ENCODE data around the gene ERG. TPM values are rescaled to one million over a fixed set of nuclear protein-coding genes. Genes with fewer than 3 reads are reported as not detected.

The ERG gene
- total and polyA plus RNA-seq, 9 of the 15 experiments (the other 6 are each of a cell fraction or from before 2014, with no cell fraction given): 0.06 TPM; not detected in 8

DNA sequence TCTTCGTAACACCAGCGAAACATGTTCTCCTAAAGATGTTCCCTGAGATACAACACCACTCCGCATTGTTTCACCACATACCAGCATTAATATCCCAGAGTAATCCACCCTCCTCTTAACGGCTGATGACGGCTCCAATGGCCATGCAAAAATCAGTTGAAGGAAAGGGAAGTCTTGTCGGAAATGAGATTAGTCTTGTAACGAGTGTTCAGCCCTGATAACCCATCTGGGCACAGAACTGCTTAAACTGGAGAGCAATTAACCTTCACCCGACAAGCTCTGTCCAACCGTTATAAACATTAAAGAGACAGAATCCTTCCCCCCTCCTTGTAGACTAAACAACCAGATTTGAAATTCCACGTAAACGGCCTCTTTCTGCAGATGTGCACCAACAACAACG lies 21.9 kb downstream of the ERG start:
- peak overlapping the region; percentile 16; the same call in 1 of the 2 replicates for H3K4me2 ChIP-seq (ENCODE audit: insufficient read depth, low read length)
- under 1% methylated on average over 12 of the region's 12 CpGs for WGBS (ENCODE audit: insufficient coverage, low coverage, missing lambda C conversion rate)
- in situ Hi-C loops (cut with MboI) (no loop called here), intact Hi-C loops (cut with micrococcal nuclease) (no loop called here)
- H3K27me3 ChIP-seq (ENCODE audit: control insufficient read depth in 2 of 2, insufficient read depth in 2 of 2, low read length in 2 of 2): peaks cover 3 to 21% of the 10 kb centered on the region in 2 experiments; a peak in 3 of 5 replicates
- CTCF ChIA-PET (ENCODE audit: low intra/inter-chr PET ratio): no interaction called here
- POLR2A ChIA-PET: interaction anchor here (0.7 kb wide), 1 partner anchor 558 kb away, joined by 3 read pairs; no protein-coding TSS in a partner anchor
- no peak overlapping the region for H3K9ac ChIP-seq (ENCODE audit: insufficient read depth in 1 of 2, low read depth in 2 of 2, low read length in 2 of 2)
- no TSS peak for BruUV-seq (replicated peaks)
- H3K27ac ChIP-seq (ENCODE audit: extremely low read depth, low read depth, low read length): no peak overlapping the region
- no peaks in the 10 kb centered on the region for H3K79me2 ChIP-seq (ENCODE audit: control insufficient read depth, insufficient read depth, low read length)
- H3K9me1 ChIP-seq (ENCODE audit: control insufficient read depth, insufficient read depth, low read length): no peaks in the 10 kb centered on the region
- H2AFZ ChIP-seq (ENCODE audit: low read depth, low read length): no peak overlapping the region
- peak; percentile 83 for ATAC-seq
- DNase-seq (ENCODE audit: extremely low read depth in 1 of 4, low spot score in 3 of 4): peak in 3 of 4 experiments; percentile 14 to 66 (median 34)
- H3K9me3 ChIP-seq (replicated peaks; ENCODE audit: control insufficient read depth, insufficient read depth, low read depth, low read length): no peaks in the 10 kb centered on the region
- H3K36me3 ChIP-seq (ENCODE audit: control insufficient read depth, insufficient read depth, low read length): no peaks in the 10 kb centered on the region
- H4K20me1 ChIP-seq (replicated peaks; ENCODE audit: control insufficient read depth, insufficient read depth, low read length): no peaks in the 10 kb centered on the region
- H3K4me1 ChIP-seq (replicated peaks in 1 of 2; ENCODE audit: control insufficient read depth in 2 of 2, insufficient read depth in 2 of 2, low read length in 2 of 2): peaks cover 4 to 13% of the 10 kb centered on the region in 2 experiments; a peak in 4 of 5 replicates
- FAIRE-seq: peak; percentile 58
- H3K4me3 ChIP-seq: no peak overlapping the region
- TF ChIP-seq ZBED1 (IDR thresholded peaks at IDR 0.05) (peak; percentile 87; the same call in 1 of the 2 replicates), UBTF (IDR thresholded peaks at IDR 0.05; ENCODE audit: borderline replicate concordance in 1 of 2, low read depth in 2 of 2, low read length in 2 of 2) (no peak), ZNF707 (CRISPR knock-in tag; conservative IDR thresholded peaks at IDR 0.05) (no peak), MEIS2 (IDR thresholded peaks at IDR 0.05; ENCODE audit: partially characterized antibody) (peak; percentile 79), STAT5B (CRISPR knock-in tag; IDR thresholded peaks at IDR 0.05) (no peak), HMG20A (CRISPR knock-in tag; conservative IDR thresholded peaks at IDR 0.05) (no peak), MEF2D (tag; conservative IDR thresholded peaks at IDR 0.05; ENCODE audit: low read depth) (peak; percentile 85), SMAD1 (IDR thresholded peaks at IDR 0.05; ENCODE audit: low read depth, low read length, partially characterized antibody) (peak; percentile 50), HDAC1 (IDR thresholded peaks at IDR 0.05) (peak in 1 of 2 experiments; percentile 89; a peak in 2 of 4 replicates), MCM3 (IDR thresholded peaks at IDR 0.05) (no peak), KDM2B (CRISPR knock-in tag; IDR thresholded peaks at IDR 0.05) (no peak), SMAD2 (IDR thresholded peaks at IDR 0.05; ENCODE audit: low read depth, low read length) (no peak), CBX3 (IDR thresholded peaks at IDR 0.05; ENCODE audit: borderline replicate concordance in 1 of 2, low read length in 2 of 2) (no peak), PHB2 (IDR thresholded peaks at IDR 0.05; ENCODE audit: low read depth) (peak; percentile 62; the same call in 1 of the 2 replicates), RAD21 (CRISPR knock-in tag; conservative IDR thresholded peaks at IDR 0.05 in 1 of 2, IDR thresholded peaks at IDR 0.05 in 1 of 2) (no peak), NRF1 (conservative IDR thresholded peaks at IDR 0.05 in 1 of 2, IDR thresholded peaks at IDR 0.05 in 1 of 2) (no peak), RBBP5 (IDR thresholded peaks at IDR 0.05; ENCODE audit: borderline replicate concordance, insufficient read depth, low read length, poor library complexity, severe bottlenecking) (no peak), ZNF217 (CRISPR knock-in tag; IDR thresholded peaks at IDR 0.05) (no peak), YY1 (IDR thresholded peaks at IDR 0.05; ENCODE audit: borderline replicate concordance in 1 of 3, control insufficient read depth in 1 of 3, extremely low read depth in 1 of 3, insufficient read depth in 3 of 3, insufficient read length in 1 of 3, insufficient replicate concordance in 2 of 3, low read depth in 1 of 3, low read length in 2 of 3) (no peak)
- TF ChIP-seq, protein P1, sequence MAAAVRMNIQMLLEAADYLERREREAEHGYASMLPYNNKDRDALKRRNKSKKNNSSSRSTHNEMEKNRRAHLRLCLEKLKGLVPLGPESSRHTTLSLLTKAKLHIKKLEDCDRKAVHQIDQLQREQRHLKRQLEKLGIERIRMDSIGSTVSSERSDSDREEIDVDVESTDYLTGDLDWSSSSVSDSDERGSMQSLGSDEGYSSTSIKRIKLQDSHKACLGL (CRISPR knock-in tag; IDR thresholded peaks at IDR 0.05; ENCODE audit: borderline replicate concordance, poor library complexity, severe bottlenecking): no peak
